ENCODE measurements around the gene NLE1. TPM values are rescaled to one million over a fixed set of nuclear protein-coding genes. Genes with fewer than 3 reads are reported as not detected.

Gene NLE1
- total and polyA plus RNA-seq, 2 donors (not counting 1 experiment from before 2014, with no cell fraction given), result 16.5 to 17.5 TPM

Small RNAs within 50 kb of the gene (small RNA-seq; reads per million reads assigned to genes)
- gene RNU6-840P (ENCODE audit: insufficient read length, low read depth, low replicate concordance), result not detected

Other genes with a start within 250 kb of the NLE1 start
- 2.6 and 2.8 TPM in 2 replicates for gene CCT6B, start 180.8 kb downstream of the NLE1 start, total RNA-seq
- gene CCT6B, start 180.8 kb downstream of the NLE1 start, polyA plus RNA-seq, result 0.82 and 1.0 TPM in 2 replicates
- 44.6 and 45.4 TPM in 2 replicates for gene ZNF830, start 180.8 kb downstream of the NLE1 start, total RNA-seq
- 9.3 and 18.4 TPM in 2 replicates for gene ZNF830, start 180.8 kb downstream of the NLE1 start, polyA plus RNA-seq
- 34.4 and 43.1 TPM in 2 replicates for gene LIG3, start 161.8 kb downstream of the NLE1 start, total RNA-seq
- 8.8 and 9.2 TPM in 2 replicates for gene LIG3, start 161.8 kb downstream of the NLE1 start, polyA plus RNA-seq
- 36.2 and 36.9 TPM in 2 replicates for gene RFFL, start 78.6 kb downstream of the NLE1 start, total RNA-seq
- 12.8 and 13.6 TPM in 2 replicates for gene RFFL, start 78.6 kb downstream of the NLE1 start, polyA plus RNA-seq
- gene RAD51D, start 22.4 kb downstream of the NLE1 start, total RNA-seq, result 29.4 and 31.2 TPM in 2 replicates
- 12.8 and 16.2 TPM in 2 replicates for gene RAD51D, start 22.4 kb downstream of the NLE1 start, polyA plus RNA-seq
- not detected in 2 replicates for gene FNDC8, start 20.7 kb downstream of the NLE1 start, total RNA-seq
- not detected in 2 replicates for gene FNDC8, start 20.7 kb downstream of the NLE1 start, polyA plus RNA-seq
- gene UNC45B, start 5.5 kb upstream of the NLE1 start, total RNA-seq, result not detected in 2 replicates
- not detected in 2 replicates for gene UNC45B, start 5.5 kb upstream of the NLE1 start, polyA plus RNA-seq
- gene SLC35G3, start 52.1 kb upstream of the NLE1 start, total RNA-seq, result not detected in 2 replicates
- not detected in 2 replicates for gene SLC35G3, start 52.1 kb upstream of the NLE1 start, polyA plus RNA-seq
- 11.1 and 12.5 TPM in 2 replicates for gene SLFN5, start 100.8 kb upstream of the NLE1 start, total RNA-seq
- gene SLFN5, start 100.8 kb upstream of the NLE1 start, polyA plus RNA-seq, result 0.82 and 1.5 TPM in 2 replicates
- 48.1 and 52.2 TPM in 2 replicates for gene SLFN11, start 231.3 kb upstream of the NLE1 start, total RNA-seq
- gene SLFN11, start 231.3 kb upstream of the NLE1 start, polyA plus RNA-seq, result 11.3 and 18.7 TPM in 2 replicates

Data from B cell (primary cell).